ENCODE measurements around the gene VAV3.
"Not testable (repeated sequence)": the region's sequence is repeated elsewhere in the genome, so short reads cannot be mapped to it uniquely, and the experiment has no call there.

VAV3 gene

GRCh38 chr1:107762751-107763390, 202.1 kb downstream of the VAV3 start:
- FAIRE-seq (no peak), DNase-seq (ENCODE audit: insufficient read length, low spot score) (no peak)

- FAIRE-seq: no peak
- no peak for DNase-seq (ENCODE audit: insufficient read length, low spot score)
Observed at GRCh38 chr1:107760065-107760464, 204.9 kb downstream of the VAV3 start.

GRCh38 chr1:107750364-107750959, 214.5 kb downstream of the VAV3 start:
- DNase-seq (ENCODE audit: insufficient read length, low spot score): no peak
- FAIRE-seq: no peak

GRCh38 chr1:107748531-107748930, 216.4 kb downstream of the VAV3 start:
- FAIRE-seq (no peak), DNase-seq (ENCODE audit: insufficient read length, low spot score) (no peak)

GRCh38 chr1:107741242-107741641, 223.7 kb downstream of the VAV3 start:
- no peak for DNase-seq (ENCODE audit: insufficient read length, low spot score)

GRCh38 chr1:107740579-107740978, 224.4 kb downstream of the VAV3 start:
- no peak for FAIRE-seq
- DNase-seq (ENCODE audit: insufficient read length, low spot score): no peak

More at GRCh38 chr1:107741242-107741641, 223.7 kb downstream of the VAV3 start:
- FAIRE-seq: no peak

GRCh38 chr1:107739651-107740050, 225.3 kb downstream of the VAV3 start:
- DNase-seq (ENCODE audit: insufficient read length, low spot score) (no peak), FAIRE-seq (no peak)

GRCh38 chr1:107739201-107739600, 225.8 kb downstream of the VAV3 start:
- peak; percentile 45 for FAIRE-seq
- DNase-seq (ENCODE audit: insufficient read length, low spot score): no peak

- DNase-seq (ENCODE audit: insufficient read length, low spot score); FAIRE-seq: not testable (repeated sequence)
Observed at GRCh38 chr1:107733401-107733800, 231.6 kb downstream of the VAV3 start.

- no peak for FAIRE-seq
Observed at GRCh38 chr1:107727866-107728265, 237.1 kb downstream of the VAV3 start.

GRCh38 chr1:107726860-107727259, 238.1 kb downstream of the VAV3 start:
- FAIRE-seq: no peak
- no peak for DNase-seq (ENCODE audit: insufficient read length, low spot score)

More at GRCh38 chr1:107727866-107728265, 237.1 kb downstream of the VAV3 start:
- DNase-seq (ENCODE audit: insufficient read length, low spot score): no peak

GRCh38 chr1:107724648-107725047, 240.3 kb downstream of the VAV3 start:
- FAIRE-seq (no peak), DNase-seq (ENCODE audit: insufficient read length, low spot score) (no peak)

- FAIRE-seq; DNase-seq (ENCODE audit: insufficient read length, low spot score): not testable (repeated sequence)
Observed at GRCh38 chr1:107720210-107720609, 244.8 kb downstream of the VAV3 start.

- FAIRE-seq: no peak
- DNase-seq (ENCODE audit: insufficient read length, low spot score): no peak
Observed at GRCh38 chr1:107710005-107710404, 255.0 kb downstream of the VAV3 start.

GRCh38 chr1:107707111-107707510, 257.9 kb downstream of the VAV3 start:
- DNase-seq (ENCODE audit: insufficient read length, low spot score): no peak
- no peak for FAIRE-seq

- no peak for FAIRE-seq
- DNase-seq (ENCODE audit: insufficient read length, low spot score): no peak
Observed at GRCh38 chr1:107706182-107706581, 258.8 kb downstream of the VAV3 start.

- FAIRE-seq (no peak), DNase-seq (ENCODE audit: insufficient read length, low spot score) (no peak)
Observed at GRCh38 chr1:107704911-107705310, 260.1 kb downstream of the VAV3 start.

- no peak for DNase-seq (ENCODE audit: insufficient read length, low spot score)
- FAIRE-seq: no peak
Observed at GRCh38 chr1:107702946-107703571, 261.9 kb downstream of the VAV3 start.

GRCh38 chr1:107700651-107701050, 264.3 kb downstream of the VAV3 start:
- FAIRE-seq; DNase-seq (ENCODE audit: insufficient read length, low spot score): not testable (repeated sequence)

- FAIRE-seq: no peak
- DNase-seq (ENCODE audit: insufficient read length, low spot score): no peak
Observed at GRCh38 chr1:107698161-107698560, 266.8 kb downstream of the VAV3 start.

- no peak for FAIRE-seq
- DNase-seq (ENCODE audit: insufficient read length, low spot score): no peak
Observed at GRCh38 chr1:107695341-107695740, 269.6 kb downstream of the VAV3 start.
